ENCODE data around the gene ALG6. TPM values are rescaled to one million over a fixed set of nuclear protein-coding genes. Genes with fewer than 3 reads are reported as not detected.

The ALG6 gene
- total and polyA plus RNA-seq, 2 of the 13 experiments (the other 11 are each of a cell fraction or from before 2014, with no cell fraction given) = 6.8 to 8.1 TPM

DNA sequence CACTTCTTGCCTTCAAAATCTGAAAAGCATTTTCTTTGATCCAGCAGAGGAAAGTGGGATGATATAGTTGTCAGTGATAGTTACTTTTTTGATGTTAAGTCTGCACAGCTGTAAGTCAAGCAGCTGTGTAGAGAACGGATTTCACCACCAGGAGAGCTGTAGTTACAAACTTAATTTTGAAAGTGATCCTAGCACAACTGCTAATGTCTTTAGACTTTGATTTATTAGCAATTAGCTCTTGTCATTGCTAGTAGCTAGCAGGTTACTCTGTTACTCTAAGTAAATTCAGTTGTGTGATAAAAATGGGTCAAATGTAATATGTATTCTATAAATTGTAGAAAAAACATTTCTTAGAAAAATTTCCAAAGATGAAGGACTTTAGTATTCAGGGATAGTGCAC is 46.0 kb downstream of the ALG6 start (continued):
- TF ChIP-seq ZFP36L1 (CRISPR knock-in tag; IDR thresholded peaks at IDR 0.05) (no peak), MIXL1 (CRISPR knock-in tag; IDR thresholded peaks at IDR 0.05) (no peak), ELF4 (CRISPR knock-in tag; IDR thresholded peaks at IDR 0.05; ENCODE audit: borderline replicate concordance) (no peak), IRF2 (CRISPR knock-in tag; IDR thresholded peaks at IDR 0.05) (no peak)
- TF ChIP-seq, protein P1, sequence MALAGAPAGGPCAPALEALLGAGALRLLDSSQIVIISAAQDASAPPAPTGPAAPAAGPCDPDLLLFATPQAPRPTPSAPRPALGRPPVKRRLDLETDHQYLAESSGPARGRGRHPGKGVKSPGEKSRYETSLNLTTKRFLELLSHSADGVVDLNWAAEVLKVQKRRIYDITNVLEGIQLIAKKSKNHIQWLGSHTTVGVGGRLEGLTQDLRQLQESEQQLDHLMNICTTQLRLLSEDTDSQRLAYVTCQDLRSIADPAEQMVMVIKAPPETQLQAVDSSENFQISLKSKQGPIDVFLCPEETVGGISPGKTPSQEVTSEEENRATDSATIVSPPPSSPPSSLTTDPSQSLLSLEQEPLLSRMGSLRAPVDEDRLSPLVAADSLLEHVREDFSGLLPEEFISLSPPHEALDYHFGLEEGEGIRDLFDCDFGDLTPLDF (CRISPR knock-in tag; IDR thresholded peaks at IDR 0.05) = no peak
- TF ChIP-seq, protein P2, sequence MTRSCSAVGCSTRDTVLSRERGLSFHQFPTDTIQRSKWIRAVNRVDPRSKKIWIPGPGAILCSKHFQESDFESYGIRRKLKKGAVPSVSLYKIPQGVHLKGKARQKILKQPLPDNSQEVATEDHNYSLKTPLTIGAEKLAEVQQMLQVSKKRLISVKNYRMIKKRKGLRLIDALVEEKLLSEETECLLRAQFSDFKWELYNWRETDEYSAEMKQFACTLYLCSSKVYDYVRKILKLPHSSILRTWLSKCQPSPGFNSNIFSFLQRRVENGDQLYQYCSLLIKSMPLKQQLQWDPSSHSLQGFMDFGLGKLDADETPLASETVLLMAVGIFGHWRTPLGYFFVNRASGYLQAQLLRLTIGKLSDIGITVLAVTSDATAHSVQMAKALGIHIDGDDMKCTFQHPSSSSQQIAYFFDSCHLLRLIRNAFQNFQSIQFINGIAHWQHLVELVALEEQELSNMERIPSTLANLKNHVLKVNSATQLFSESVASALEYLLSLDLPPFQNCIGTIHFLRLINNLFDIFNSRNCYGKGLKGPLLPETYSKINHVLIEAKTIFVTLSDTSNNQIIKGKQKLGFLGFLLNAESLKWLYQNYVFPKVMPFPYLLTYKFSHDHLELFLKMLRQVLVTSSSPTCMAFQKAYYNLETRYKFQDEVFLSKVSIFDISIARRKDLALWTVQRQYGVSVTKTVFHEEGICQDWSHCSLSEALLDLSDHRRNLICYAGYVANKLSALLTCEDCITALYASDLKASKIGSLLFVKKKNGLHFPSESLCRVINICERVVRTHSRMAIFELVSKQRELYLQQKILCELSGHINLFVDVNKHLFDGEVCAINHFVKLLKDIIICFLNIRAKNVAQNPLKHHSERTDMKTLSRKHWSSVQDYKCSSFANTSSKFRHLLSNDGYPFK (CRISPR knock-in tag; IDR thresholded peaks at IDR 0.05; ENCODE audit: borderline replicate concordance) = no peak

DNA sequence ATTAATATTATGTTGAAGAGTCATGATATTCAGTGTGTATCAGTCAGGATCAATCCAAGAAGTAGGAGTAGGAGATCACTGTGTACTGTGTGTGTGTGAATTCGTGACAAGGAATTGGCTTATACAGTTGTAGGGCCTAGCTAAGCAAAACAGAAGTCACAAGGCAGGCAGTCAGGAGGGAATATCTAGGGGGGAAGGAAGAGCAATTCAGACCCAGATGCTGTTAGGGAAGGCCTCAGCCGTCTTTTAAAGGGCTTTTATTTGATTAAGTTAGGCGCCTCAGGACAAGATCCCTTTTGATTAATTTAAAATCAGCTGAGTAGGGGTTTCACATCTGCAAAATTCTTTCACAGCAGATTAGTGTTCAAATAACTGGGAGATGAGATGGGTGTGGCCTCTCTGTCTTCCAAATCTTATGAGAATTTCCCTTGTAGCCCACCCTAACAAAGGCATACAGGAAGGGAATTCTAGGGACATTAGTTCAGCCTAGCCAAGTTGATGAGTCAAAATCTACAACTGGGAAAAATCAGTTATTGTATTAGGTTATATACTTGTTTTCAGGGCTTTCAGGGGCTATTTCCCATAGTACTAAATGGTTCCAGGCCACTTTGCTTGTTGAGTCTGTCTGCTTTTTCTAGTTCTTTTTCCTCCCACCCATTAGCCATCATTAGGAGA is 47.4 kb downstream of the ALG6 start:
- Histone ChIP-seq H3K79me2 (ENCODE audit: insufficient read depth, low read length) (no peaks in the 10 kb centered on the region), H3K27ac (ENCODE audit: extremely low read length, insufficient read depth, low read length) (no peak overlapping the region), H3K36me3 (replicated peaks in 1 of 2; ENCODE audit: control insufficient read depth in 1 of 2, insufficient read depth in 2 of 2, low read length in 2 of 2) (peaks cover 0 to 3% of the 10 kb centered on the region in 2 experiments; a peak in 1 of 5 replicates), H3K4me2 (ENCODE audit: low read depth, low read length) (no peak overlapping the region), H3K9me3 (ENCODE audit: low read length) (no peaks in the 10 kb centered on the region), H3K9ac (ENCODE audit: insufficient read depth, low read depth, low read length) (no peak overlapping the region), H3K4me3 (replicated peaks in 1 of 3; ENCODE audit: insufficient read depth in 1 of 3, low read depth in 2 of 3, low read length in 3 of 3) (no peak overlapping the region), H2AFZ (ENCODE audit: low read length) (no peak overlapping the region), H4K20me1 (ENCODE audit: insufficient read depth, low read length) (no peaks in the 10 kb centered on the region), H3K27me3 (ENCODE audit: control insufficient read depth in 1 of 2, insufficient read depth in 2 of 2, low read length in 2 of 2) (no peaks in the 10 kb centered on the region), H3K4me1 (ENCODE audit: insufficient read depth, low read length) (no peaks in the 10 kb centered on the region)
- CTCF ChIA-PET (ENCODE audit: low intra/inter-chr PET ratio, low total read pairs) = no interaction called here
- no TSS peak for BruUV-seq (replicated peaks)
- DNase-seq (ENCODE audit: low spot score) = no peak
- WGBS (ENCODE audit: low lambda C conversion rate) = 93% methylated on average over 3 of the region's 3 CpGs
- in situ Hi-C loops (cut with HindIII; ENCODE audit: extremely low pct_ligation_motif_present, low pct_unique_long_range_greater_than_20kb) = no loop called here
- intact Hi-C loops (cut with micrococcal nuclease; ENCODE audit: unreplicated experiment) = no loop called here
- no peak for ATAC-seq
- no peak for FAIRE-seq
- POLR2A ChIA-PET = no interaction called here
- no peak for TF ChIP-seq ZSCAN9 (CRISPR knock-in tag; IDR thresholded peaks at IDR 0.05; ENCODE audit: borderline replicate concordance)
- TF ChIP-seq ZNF326 (CRISPR knock-in tag; IDR thresholded peaks at IDR 0.05; ENCODE audit: borderline replicate concordance) = no peak
- TF ChIP-seq ZNF160 (CRISPR knock-in tag; IDR thresholded peaks at IDR 0.05) = no peak
- TF ChIP-seq ZNF24 (IDR thresholded peaks at IDR 0.05) = no peak
- no peak for TF ChIP-seq NFE2 (CRISPR knock-in tag; IDR thresholded peaks at IDR 0.05)
- TF ChIP-seq ZNF879 (CRISPR knock-in tag; IDR thresholded peaks at IDR 0.05) = no peak
- no peak for TF ChIP-seq RARA (CRISPR knock-in tag; IDR thresholded peaks at IDR 0.05)
- TF ChIP-seq MLLT10 (CRISPR knock-in tag; IDR thresholded peaks at IDR 0.05) = no peak
- no peak for TF ChIP-seq CCAR2 (optimal IDR thresholded peaks at IDR 0.05; ENCODE audit: low read depth, low read length)
- no peak for TF ChIP-seq XBP1 (CRISPR knock-in tag; IDR thresholded peaks at IDR 0.05)
